ENCODE results near the gene GABRB1. TPM values are rescaled to one million over a fixed set of nuclear protein-coding genes. Genes with fewer than 3 reads are reported as not detected.

GABRB1 gene
- total and polyA plus RNA-seq, 8 donors, result 0.16 TPM; not detected in 7

DNA sequence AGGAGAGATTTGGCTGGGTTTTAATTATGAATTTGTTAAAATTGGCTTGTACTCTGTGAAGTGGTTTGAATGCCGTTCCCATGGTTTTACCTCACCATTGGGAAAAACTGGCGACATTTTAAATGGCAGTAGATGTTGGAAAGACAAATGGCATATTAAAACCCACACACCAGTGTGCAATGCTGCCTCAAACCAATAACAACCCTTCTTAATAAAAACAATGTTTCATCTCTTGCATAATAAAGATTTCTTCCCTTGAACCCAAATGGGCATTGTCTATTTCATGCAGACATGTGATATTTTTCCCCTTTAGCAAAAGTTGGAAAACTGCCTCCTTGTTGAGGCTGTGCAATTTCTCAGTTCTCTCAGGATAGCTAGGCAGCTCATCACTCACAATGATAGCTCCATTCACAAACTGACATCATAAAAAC is 33.7 kb downstream of the GABRB1 start:
- Histone ChIP-seq H3K27ac (no peak overlapping the region), H3K4me3 (no peak overlapping the region), H3K36me3 (no peaks in the 10 kb centered on the region), H3K9me3 (no peaks in the 10 kb centered on the region), H3K4me1 (no peaks in the 10 kb centered on the region), H3K27me3 (no peaks in the 10 kb centered on the region)
- no peak for FAIRE-seq
- TF ChIP-seq, protein P1, sequence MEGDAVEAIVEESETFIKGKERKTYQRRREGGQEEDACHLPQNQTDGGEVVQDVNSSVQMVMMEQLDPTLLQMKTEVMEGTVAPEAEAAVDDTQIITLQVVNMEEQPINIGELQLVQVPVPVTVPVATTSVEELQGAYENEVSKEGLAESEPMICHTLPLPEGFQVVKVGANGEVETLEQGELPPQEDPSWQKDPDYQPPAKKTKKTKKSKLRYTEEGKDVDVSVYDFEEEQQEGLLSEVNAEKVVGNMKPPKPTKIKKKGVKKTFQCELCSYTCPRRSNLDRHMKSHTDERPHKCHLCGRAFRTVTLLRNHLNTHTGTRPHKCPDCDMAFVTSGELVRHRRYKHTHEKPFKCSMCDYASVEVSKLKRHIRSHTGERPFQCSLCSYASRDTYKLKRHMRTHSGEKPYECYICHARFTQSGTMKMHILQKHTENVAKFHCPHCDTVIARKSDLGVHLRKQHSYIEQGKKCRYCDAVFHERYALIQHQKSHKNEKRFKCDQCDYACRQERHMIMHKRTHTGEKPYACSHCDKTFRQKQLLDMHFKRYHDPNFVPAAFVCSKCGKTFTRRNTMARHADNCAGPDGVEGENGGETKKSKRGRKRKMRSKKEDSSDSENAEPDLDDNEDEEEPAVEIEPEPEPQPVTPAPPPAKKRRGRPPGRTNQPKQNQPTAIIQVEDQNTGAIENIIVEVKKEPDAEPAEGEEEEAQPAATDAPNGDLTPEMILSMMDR (IDR thresholded peaks at IDR 0.05), result no peak
- no peak for DNase-seq
- intact Hi-C loops (cut with DNase I), result no loop called here
- 67 to 80% methylated on average over 2 of the region's 2 CpGs for WGBS, 2 donors
- ATAC-seq, result no peak

GRCh38 chr4:47068986-47069385 is 37.6 kb downstream of the GABRB1 start:
- TF ChIP-seq, protein P1 (IDR thresholded peaks at IDR 0.05), result no peak
- Histone ChIP-seq H3K27ac (no peak overlapping the region), H3K4me1 (no peaks in the 10 kb centered on the region), H3K9me3 (no peaks in the 10 kb centered on the region), H3K36me3 (no peaks in the 10 kb centered on the region), H3K27me3 (no peaks in the 10 kb centered on the region), H3K4me3 (no peak overlapping the region)
- FAIRE-seq (no peak), DNase-seq (no peak), ATAC-seq (no peak)
- WGBS, 2 donors, result 45 to 69% methylated on average over 1 of the region's 1 CpG
- intact Hi-C loops (cut with DNase I), result no loop called here

DNA sequence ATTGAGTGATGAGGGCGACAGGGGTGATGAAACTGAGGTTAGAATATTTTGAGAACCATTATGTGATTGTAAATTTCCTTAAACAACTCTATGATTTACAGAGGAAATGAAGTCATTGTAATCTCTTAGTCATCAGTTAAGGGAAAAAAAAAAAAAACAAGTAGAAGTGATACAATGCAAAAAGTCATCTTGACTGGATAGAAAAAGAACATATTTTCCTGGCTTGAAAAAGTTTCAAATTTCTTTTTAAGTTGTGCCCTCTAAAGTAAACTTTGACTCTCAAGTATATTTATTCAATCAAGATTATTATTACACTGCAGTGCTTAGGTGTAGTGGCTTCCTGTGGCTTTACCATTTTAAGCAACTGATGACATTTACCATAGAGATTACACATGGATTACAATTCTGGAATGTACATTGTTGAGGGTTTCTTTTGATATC is 40.6 kb downstream of the GABRB1 start:
- Histone ChIP-seq H3K9me3 (no peaks in the 10 kb centered on the region), H3K4me1 (no peaks in the 10 kb centered on the region), H3K36me3 (no peaks in the 10 kb centered on the region), H3K4me3 (no peak overlapping the region), H3K27me3 (no peaks in the 10 kb centered on the region), H3K27ac (no peak overlapping the region)
- FAIRE-seq (no peak), DNase-seq (no peak), ATAC-seq (no peak)
- intact Hi-C loops (cut with DNase I), result no loop called here
- 45 to 49% methylated on average over 1 of the region's 1 CpG for WGBS, 2 donors
- TF ChIP-seq, protein P1 (IDR thresholded peaks at IDR 0.05), result no peak

GRCh38 chr4:47073647-47074046 is 42.3 kb downstream of the GABRB1 start:
- Histone ChIP-seq H3K36me3 (no peaks in the 10 kb centered on the region), H3K4me1 (no peaks in the 10 kb centered on the region), H3K4me3 (no peak overlapping the region), H3K9me3 (no peaks in the 10 kb centered on the region), H3K27me3 (no peaks in the 10 kb centered on the region), H3K27ac (no peak overlapping the region)
- intact Hi-C loops (cut with DNase I), result no loop called here
- DNase-seq (no peak), ATAC-seq (no peak), FAIRE-seq (no peak)
- TF ChIP-seq, protein P1 (IDR thresholded peaks at IDR 0.05), result no peak
- 64 to 74% methylated on average over 2 of the region's 2 CpGs for WGBS, 2 donors

- no peak for DNase-seq
- intact Hi-C loops (cut with DNase I), result no loop called here
Observed at GRCh38 chr4:47074816-47075215, 43.4 kb downstream of the GABRB1 start.

More at GRCh38 chr4:47074816-47075215, 43.4 kb downstream of the GABRB1 start:
- TF ChIP-seq, protein P1 (IDR thresholded peaks at IDR 0.05), result no peak
- Histone ChIP-seq H3K9me3 (no peaks in the 10 kb centered on the region), H3K27me3 (no peaks in the 10 kb centered on the region), H3K27ac (no peak overlapping the region), H3K4me1 (no peaks in the 10 kb centered on the region), H3K36me3 (no peaks in the 10 kb centered on the region), H3K4me3 (no peak overlapping the region)
- ATAC-seq, result no peak
- no peak for FAIRE-seq
